Stimulated activated CD8-positive, alpha-beta memory T cell treated with anti-CD3 and anti-CD28 coated beads, Interleukin-7, amount 100 ng/mL, for 4 hours (primary cell): ENCODE measurements around the gene ETFA.

Source experiments
- DNase-seq, 2 donors: peaks; one replicate each; pipeline ENCODE4 v3.0.0-alpha.2; 2020; ENCODE audit warnings: low read depth in 2 of 2

ETFA gene

DNA sequence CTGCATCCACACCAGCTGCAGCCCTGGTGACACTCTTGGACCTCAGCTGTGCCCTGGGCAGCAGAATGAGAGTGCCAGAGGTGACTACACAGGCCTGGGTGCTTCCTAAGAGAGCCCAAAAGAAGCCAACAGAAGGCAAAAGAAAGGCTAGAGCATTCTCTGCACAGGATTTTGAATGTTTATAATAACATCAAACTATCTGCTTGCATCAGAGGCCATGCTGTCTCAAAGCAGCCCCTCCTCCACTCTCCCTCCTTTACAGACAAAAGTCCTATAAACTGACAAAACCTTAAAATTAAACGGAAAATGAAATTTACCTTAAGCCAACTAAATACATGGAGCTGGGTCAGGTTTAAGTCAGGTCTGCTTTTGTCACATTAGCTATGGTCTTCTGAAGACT lies 95.6 kb downstream of the ETFA start:
- DNase-seq: no peak

DNA sequence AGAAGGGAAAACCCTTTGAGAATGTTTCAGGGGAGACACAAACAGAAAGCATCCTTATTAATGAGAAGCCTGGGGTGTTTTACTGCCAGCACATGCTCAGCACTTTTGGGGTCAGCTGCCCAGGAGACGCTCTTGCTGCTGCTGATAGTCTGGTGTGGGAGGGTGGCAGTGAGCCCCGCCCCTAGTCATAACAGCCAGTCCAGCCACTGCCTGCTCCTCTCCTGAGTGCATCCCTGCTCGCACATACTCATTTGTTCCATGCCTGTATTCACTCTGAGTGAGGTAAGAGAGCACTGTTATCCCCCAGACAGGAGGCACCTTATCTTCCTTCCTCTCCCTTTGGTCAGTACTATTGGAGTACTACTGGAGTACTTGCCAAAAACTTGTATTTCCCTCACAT lies 101.3 kb downstream of the ETFA start:
- no peak for DNase-seq

DNA sequence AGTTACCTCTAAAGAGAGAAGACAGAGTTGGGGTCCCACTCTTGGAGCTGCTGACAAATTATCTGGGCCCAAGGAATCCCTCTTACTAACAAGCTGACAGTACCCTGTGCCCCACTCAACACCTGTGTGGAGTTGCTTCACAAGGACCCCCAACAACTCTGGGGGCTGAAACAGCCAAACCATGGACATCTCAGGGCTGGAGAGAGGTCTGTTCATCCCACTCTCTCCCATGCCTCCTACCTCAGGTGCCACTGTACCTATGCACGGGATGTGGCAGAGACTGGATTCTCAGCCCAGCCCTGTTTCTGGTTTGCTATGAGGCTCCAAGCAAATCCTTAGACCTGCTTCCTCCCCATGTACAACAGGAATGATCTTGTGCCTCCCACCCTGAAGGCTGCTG lies 101.7 kb downstream of the ETFA start:
- DNase-seq: no peak

DNA sequence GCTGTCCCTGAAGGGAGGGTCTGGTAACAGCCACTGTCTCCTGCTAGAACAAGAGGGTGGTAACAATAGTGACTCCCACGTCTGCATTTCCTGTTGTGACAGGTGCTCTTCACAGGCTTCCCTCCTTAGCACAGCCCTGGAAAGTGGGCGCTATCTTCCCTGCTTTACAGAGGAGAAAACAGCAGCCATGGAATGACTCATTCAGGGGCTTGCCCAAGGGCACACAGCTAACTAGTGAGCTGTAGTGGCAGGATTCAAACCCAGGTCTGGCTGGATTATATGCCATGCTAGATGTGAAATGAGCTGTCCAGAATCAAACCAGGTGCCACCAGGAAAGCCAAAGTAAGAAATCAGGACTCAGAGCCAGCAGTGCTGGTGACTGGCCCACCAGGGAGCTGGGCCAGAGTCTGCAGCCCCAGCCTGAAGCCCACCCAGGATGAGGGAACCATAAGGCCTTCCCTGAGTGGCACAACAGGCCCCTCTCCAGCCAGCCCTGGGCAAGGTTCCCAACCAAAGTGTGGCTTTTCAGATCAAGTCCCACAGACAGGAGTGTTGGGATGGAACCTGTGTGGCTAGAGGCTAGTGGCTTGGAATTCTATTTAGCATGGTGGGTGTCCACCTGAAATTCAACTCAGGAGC lies 102.4 kb downstream of the ETFA start:
- no peak for DNase-seq

DNA sequence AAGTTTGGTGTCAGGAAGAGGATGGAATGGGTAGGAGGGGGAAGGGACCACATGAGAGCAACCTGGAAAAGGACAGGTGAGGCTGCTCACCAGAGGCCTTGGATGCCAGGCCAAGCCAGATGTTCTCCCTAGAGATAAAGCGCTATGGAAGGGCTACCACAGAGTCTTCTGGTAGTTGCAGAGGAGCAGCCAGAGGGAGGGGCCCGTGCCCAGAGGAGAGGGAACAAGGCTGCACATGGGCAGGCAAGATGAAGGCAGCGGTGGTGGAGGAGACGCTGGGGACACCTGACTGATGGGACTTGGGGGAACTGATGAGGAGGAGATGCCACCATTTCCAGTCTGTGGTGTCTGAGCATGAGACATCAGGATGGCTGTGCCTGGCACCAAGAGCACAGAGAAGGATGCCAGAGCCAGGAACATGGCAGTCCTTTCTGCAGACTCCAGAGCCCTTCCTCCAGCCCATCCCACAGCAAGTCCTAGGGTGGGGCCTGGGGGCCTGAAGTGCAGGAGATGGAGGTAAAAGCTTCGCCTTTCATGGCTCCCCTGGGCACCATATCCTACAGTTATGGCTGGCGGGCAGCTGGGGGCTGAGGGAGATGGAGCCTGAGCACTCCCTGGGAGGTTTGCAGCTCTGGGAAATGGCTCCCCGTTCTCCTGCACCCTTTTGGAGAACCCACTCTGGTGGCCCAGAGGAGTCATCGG lies 103.0 kb downstream of the ETFA start:
- DNase-seq: no peak

DNA sequence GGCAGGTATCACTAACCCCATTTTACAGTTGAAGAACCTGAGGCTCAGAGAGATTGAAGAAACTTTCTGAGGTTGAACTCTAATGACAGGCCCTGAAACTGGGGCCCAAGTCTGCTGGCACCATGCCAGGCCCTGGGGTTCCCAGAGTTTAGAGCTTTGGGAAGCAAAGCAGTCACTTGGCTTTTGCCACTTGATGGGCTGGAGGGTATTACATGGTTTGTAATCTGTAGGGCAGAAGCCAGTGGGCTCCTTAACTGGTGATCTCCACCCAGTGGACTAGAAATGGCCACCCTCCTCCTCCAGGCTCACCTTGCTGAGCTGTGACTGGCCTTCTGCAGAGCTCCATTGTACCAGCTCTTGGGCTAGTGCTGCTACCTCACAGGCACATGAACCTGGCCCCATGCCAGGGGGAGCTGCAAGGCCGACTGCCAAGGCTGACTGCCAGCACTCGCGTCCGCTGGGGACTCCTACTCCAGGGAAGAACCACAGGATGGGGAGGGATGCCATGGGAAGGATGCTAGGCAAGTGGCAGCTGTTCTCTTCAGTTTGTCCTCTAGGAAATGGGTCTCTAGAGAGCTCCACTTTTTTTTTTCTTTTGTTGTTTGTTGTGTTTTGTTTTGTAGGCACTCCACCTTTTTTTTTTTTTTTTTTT lies 104.8 kb downstream of the ETFA start:
- DNase-seq: no peak

DNA sequence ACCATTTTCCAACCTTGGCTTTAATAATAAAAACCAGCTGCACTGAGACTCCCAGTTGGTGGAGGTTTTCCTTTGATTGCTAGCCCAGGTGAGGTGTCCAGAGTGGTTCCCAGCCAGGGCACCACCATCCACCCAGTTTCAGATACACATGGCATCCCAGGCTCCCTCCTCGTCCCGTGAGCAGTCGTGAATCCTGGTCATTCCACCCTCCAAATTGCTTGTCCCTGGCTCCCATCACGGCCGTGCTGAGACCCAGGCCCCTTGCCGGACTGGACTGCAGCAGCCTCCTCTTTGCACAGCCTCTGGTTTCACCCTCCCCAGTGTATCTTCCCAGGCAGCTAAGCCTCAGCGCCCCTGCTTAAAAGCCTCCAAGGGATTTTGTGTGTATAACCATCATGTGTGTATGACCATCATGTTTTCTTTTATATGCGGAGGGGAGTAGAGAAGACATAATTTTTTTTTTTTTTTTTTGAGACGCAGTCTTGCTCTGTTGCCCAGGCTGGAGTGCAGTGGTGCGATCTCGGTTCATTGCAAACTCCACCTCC lies 106.3 kb downstream of the ETFA start:
- no peak for DNase-seq

DNA sequence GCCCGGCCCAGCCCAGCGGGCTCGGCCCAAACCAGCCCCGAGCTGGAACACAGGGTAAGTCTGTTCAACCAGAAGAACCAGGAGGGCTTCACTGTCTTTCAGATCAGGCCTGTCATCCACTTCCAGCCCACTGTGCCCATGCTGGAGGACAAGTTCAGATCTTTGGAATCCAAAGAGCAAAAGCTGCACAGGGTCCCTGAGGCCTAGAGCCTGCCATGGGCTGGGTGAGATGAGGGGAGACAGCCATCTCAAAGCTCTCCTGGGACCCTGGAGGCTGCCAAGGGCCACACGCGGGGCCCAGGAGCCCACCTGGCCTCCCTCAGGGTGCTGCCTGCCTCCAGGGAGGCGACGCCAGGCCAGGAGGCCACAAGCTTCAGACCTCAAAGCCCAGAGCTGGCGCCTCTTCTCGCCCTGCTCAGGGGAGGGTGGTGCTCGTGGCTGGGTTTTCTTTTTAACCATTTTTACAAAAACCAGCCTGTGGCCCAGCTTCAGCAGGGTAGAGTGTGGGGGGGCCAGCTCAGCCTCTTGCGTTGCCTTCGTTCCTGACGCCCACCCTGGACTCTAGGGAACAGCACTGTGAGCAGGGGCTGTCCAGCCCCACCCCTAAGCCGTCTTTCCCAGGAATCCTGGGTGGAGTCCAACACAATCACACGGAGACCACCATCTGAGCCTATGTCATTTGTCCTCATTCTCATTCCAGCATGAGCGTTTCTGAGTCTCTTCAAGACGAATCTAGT lies 107.0 kb downstream of the ETFA start:
- no peak for DNase-seq

DNA sequence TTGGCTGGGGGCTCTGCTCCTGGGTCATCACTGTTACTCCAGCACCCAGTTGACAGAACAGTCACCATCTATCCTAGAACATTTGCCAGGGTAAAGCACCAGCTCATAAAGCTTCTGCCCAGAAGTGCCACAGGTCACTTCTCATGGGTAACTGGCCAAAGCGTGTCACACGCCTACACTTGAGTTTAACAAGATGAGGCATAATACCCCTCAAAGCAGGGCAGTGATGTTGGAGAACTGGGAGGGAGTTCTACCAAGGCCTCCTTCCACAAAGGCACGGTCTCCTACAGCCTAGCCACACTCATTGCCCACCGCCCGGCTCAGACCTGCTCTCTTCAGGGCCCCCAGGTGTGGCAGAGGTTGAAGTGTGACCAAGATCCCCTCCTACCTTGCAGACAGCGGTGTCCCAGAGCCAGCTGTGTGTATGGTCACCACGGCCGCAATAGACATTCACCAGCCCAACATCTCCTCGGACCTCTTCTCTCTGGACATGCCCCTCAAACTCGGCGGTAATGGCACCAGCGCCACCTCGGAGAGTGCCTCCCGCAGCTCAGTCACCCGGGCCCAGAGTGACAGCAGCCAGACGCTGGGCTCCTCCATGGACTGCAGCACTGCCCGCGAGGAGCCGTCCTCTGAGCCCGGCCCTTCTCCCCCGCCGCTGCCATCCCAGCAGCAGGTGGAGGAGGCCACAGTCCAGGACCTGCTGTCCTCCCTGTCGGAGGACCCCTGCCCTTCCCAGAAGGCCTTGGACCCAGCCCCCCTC lies 107.7 kb downstream of the ETFA start:
- DNase-seq: no peak

DNA sequence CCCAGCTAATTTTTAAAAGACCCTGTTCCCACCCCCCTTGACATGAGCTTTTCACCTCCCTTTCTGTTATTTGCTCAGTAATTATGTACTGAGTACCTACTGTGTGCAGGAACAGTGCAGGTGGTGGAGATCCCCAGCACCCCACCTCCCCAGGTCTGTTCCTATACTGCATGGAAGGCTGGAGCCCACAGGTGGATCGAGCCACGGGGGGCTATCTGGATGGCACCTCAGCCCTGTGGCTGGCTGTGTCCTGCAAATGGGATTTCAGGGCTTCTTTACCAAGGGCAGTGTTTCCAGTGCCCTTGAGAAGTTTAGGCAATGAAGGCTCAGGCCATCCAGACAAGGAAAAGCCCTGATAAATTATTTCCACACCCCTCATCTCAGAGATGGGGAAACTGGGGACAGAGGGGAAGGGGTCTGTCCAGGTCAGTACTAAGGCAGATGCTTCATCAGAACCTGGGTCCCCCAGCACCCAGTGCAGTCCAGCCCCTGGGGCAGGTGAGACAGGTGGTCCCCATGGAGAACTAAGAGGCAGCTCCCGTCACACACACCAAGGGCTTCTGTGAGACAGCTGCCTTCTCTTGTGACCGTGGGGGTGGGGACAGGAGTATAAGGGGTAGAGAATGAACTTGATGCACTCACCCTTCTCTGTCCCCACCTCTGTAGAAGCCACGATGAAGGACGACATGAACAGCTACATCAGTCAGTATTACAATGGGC lies 109.6 kb downstream of the ETFA start:
- no peak for DNase-seq

DNA sequence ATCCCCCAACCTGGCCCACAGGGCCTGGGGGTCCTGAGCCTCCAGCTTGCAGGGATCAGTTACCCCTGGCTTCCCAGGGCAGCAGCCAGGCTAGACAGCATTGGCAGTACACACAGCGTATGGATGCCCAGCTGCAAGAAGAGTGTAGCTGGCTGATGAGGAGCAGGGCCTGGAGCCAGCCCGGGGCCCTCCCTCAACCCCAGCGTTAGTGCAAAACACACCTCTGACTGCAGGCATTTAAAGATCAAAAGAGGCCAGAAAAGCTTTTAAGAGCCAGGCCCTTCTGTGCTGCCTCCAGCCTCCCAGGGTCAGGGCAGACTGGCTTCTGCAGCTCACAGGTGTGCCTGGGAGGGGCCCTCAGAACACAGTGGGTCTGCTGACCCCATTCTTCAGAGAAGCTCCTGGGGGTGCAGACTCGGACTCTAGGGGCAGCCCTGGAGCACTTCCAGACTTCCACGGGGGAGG lies 110.6 kb downstream of the ETFA start:
- DNase-seq: no peak

DNA sequence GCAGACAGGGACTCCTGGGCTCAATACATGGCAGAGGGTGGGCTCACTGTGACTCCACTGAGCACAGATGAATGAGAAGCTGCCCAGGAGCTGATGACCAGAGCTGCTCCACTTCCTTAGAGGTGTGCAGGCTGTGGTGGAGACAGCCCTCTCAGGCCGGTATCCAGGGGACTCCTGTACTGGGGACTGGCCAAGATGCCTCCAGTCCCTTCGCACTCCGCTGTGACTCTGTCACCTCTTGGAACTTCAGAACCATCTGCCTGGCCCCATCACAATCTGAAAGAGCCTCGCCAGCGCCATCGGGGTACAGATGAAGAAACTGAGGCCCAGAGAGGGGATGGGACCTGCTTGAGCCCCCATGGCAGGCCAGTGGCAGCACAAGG lies 111.2 kb downstream of the ETFA start:
- DNase-seq: no peak

DNA sequence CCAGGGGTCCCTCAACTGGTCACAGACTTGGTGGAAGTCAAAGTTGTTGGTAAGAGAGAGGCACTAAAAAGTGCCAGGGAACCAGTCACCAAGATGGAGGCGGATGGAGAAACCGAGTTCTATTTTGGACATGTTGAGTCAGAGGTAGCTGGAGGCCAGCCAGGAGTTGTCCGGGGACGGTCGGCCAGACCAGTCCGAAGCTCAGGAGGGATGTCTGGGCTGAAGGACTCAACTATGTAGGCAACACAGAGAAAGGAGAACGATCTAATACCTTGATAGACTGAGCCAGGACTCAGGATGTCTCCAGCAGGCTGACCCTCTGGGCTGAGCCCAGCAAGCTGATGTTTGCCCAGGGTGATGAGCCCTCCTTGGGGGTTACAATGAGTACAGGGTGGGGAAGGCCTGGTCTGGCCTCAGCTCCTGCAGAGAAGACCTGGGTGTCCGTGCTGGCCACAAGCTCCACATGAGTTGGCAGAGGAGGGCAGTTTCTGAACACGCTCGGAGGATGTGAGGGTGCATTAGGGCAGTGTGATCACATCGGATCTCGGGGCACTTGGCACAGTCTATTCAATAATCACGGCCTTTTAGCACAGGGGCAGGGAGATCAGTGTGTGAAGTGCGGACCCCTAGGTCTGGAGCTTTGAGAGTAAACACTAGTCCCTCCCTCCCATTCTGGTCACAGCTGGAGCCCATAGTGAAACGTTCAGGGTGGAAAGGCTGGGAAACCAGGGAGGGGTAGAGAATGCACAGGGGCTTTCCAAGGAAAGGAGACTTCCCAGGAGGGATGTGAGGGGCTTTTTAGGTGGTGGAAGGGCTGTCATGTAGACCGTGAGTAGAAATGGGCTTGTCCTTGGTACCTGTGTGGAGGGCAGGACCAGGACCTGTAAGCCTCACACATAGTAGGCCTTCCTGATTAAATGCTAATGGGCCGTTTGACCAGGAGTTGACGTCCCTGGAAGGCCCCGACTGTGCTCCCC lies 111.9 kb downstream of the ETFA start:
- DNase-seq: no peak

DNA sequence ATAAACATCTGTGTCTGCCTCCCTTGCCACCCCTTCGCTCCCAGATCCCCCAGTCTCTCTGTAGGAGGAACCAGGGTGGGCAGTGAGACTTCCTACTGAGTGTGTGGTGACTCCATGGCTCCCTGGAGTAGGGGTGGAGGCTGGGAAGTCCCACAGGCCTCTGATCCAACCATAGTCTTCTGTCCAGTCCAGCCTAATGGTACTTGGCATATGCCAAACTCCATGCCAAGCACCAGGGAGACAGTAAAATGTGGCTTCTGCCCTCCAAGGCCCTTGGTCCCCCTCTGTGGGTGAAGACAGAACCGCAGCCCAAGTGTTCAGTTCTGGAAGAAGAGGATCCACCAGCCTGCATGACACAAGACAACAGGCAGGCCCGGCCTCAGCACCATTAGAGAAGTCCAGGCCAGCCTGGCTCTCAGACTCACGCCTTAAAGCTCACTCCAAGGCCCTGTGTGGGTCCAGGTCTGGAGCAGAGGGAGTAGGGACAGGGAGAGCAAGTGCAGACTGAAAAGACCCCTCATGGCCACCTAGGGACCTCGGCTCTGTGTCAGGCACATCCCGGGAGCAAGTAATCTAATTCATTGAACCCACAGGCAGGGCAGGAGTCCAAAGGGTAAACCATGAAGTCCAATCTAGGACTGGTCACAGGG lies 112.7 kb downstream of the ETFA start:
- DNase-seq: no peak

DNA sequence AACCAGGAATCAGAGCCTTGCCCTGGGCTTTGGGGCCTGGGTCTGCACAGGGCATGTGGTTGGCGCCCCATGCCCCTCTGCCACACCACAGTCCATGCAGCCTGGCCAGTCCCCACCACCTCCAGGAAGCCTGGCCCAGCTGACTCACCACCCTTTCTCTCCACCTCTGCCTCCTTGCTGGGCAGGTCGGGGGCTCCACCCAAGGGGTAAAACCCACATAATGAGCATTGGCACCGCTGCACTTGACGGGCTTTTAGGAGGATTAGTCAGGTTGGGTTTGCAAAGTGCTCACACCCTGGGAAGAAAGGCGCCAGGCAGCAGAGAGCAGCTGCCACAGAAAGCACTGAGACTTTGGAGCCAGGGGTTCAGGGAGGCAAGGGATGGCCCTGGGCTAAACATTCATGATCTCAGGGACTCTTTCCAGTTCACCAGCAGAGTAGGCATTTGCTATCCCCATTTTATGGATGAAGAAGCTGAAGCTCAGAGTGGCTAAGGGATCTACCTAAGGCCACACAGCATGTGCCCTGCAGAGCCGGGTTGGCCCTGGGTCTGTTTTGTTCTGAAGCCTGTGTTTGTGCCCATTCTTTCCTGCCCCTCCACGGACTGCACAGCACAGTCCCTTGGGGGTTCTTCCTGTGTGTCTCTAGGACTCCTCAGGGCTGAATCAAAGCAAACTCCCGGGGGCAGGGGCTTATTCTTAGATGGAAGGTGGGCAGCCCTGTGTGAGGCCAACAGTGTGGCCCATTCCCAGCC lies 113.4 kb downstream of the ETFA start:
- DNase-seq: no peak

DNA sequence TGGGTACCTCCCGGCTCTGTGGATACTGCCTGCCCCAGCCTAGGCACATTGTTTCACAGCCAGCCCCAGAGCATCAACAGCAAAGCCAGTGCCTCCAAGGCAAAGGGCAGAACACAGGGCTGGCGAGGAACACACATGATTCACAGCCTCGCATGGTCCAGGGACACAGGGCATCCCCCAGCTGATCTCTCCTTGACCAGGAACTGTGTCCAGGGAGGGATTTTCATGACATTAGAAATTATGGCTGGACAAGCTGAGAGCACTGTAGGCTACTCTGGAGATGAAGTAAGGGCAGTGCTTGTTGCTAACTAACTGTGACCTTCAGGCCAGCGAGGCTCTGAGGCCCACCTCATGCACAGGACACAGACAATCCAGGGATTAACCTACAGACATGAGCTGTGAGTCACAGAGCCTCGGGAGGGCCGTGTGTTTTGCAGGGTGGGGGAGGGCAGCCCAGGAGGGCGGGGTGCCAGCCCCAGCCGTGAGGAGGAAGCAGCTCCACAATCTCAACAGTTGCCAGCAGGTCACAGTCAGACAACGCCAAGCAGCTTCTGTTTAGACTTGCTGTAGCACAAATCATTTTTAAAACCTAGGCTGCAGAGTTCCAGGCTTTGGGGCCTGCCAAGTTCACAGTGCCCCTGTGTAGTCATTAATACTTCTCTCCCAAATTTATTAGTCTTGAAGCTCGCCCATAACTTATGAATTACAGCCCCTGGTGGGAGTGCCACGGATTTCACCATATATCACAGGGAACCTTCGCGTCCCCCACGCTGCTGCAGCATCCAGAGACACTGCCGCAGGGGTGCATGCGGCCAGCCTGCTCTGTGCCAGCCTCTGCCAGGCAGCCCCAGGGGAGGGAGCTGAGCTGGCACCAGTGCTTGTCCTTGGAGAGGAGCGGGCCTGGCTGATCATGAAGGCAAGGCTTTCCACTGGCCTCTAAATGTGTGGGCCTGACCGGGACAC lies 114.7 kb downstream of the ETFA start:
- DNase-seq: no peak
